HG02571 (cell line): Measurements from ENCODE around the gene WDR81.
"Not testable (repeated sequence)": the region's sequence is repeated elsewhere in the genome, so short reads cannot be mapped to it uniquely, and the experiment has no call there.

Experiments
- ATAC-seq: cut with Tn5 transposase; IDR thresholded peaks from one replicate; pipeline ENCODE4 v1.9.1; 2021; ENCODE audit warnings: mild to moderate bottlenecking, moderate library complexity; ENCODE audit not compliant: unreplicated experiment

Gene WDR81

GRCh38 chr17:1730326-1731193 lies 6.1 kb downstream of the WDR81 start:
- no peak for ATAC-seq

- no peak for ATAC-seq
These were observed 6.6 kb downstream of the WDR81 start for GRCh38 chr17:1731194-1731506.

DNA sequence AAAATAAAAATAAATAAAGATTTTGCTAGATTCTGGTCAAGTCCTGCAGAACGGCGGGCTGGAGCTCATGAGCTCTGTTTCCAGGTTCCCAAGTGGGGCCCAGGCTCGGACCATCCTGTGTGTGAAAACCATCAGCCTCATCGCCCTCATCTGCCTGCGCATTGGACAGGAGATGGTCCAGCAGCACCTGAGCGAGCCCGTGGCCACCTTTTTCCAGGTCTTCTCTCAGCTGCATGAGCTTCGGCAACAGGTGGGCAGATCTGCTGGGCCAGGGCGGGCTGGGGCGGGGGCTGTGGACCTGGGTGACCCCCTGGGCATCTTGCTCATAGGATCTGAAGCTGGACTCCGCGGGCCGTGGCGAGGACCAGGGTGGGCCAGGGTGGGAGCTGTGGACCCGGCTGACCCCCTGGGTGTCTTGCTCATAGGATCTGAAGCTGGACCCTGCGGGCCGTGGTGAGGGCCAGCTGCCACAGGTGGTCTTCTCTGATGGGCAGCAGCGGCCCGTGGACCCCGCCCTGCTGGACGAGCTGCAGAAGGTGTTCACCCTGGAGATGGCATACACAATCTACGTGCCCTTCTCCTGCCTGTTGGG lies 7.8 kb downstream of the WDR81 start:
- ATAC-seq: no peak

- ATAC-seq: no peak
These were observed 8.4 kb downstream of the WDR81 start for GRCh38 chr17:1732833-1733321.

DNA sequence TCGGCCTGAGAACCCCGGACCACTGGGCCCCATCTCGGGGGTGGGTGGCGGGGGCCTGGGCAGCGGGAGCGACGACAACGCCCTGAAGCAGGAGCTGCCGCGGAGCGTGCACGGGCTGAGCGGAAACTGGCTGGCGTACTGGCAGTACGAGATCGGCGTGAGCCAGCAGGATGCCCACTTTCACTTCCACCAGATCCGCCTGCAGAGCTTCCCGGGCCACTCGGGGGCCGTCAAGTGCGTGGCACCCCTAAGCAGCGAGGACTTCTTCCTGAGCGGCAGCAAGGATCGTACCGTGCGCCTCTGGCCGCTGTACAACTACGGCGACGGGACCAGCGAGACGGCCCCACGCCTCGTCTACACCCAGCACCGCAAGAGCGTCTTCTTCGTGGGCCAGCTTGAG lies 9.3 kb downstream of the WDR81 start:
- ATAC-seq: no peak

DNA sequence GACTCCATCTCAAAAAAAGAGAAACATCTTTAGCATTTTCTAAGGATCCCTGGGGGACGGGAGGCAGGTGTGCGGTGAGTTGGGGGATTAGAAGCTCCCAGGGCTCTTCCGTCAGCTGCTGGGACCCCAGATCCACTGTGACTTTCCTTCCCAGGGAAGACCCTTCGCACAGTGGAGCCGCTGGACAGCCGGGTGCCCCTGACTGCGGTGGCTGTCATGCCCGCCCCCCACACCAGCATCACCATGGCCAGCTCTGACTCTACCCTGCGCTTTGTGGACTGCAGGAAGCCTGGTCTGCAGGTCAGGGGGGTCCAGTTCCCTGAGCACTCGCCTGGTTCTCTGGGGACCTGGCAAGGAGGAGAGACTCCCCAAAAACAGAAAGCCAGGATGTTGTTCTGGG lies 10.9 kb downstream of the WDR81 start:
- no peak for ATAC-seq

- ATAC-seq: no peak
These were observed 11.4 kb downstream of the WDR81 start for GRCh38 chr17:1735834-1736347.

- no peak for ATAC-seq
These were observed 12.1 kb downstream of the WDR81 start for GRCh38 chr17:1736348-1737281.

- no peak for ATAC-seq
These were observed 13.2 kb downstream of the WDR81 start for GRCh38 chr17:1737531-1738291.

DNA sequence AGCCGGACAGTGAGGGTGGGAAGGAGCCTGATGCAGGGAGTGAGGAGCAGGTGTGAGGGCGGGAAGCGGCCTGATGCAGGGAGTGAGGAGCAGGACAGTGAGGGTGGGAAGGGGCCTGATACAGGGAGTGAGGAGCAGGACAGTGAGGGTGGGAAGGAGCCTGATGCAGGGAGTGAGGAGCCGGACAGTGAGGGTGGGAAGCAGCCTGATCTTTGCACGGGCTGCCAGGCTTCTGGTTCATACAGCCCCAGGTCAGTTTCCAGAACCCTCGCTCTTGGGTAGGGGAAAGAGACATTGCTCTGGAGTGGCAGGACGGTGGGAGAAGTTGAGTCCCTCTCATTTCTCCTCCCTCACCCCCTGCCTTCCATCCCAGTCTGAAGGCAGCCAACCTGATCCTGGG lies 17.4 kb downstream of the WDR81 start:
- not testable (repeated sequence) for ATAC-seq

GRCh38 chr17:1742371-1743087 lies 18.0 kb downstream of the WDR81 start, which contains the start of gene SERPINF2:
Gene SERPINF2 (plus strand): TSS chr17:1742871. CDS start chr17:1744996, 2,125 bp downstream.
- no peak for ATAC-seq

GRCh38 chr17:1743088-1743439 lies 18.6 kb downstream of the WDR81 start:
- no peak for ATAC-seq

DNA sequence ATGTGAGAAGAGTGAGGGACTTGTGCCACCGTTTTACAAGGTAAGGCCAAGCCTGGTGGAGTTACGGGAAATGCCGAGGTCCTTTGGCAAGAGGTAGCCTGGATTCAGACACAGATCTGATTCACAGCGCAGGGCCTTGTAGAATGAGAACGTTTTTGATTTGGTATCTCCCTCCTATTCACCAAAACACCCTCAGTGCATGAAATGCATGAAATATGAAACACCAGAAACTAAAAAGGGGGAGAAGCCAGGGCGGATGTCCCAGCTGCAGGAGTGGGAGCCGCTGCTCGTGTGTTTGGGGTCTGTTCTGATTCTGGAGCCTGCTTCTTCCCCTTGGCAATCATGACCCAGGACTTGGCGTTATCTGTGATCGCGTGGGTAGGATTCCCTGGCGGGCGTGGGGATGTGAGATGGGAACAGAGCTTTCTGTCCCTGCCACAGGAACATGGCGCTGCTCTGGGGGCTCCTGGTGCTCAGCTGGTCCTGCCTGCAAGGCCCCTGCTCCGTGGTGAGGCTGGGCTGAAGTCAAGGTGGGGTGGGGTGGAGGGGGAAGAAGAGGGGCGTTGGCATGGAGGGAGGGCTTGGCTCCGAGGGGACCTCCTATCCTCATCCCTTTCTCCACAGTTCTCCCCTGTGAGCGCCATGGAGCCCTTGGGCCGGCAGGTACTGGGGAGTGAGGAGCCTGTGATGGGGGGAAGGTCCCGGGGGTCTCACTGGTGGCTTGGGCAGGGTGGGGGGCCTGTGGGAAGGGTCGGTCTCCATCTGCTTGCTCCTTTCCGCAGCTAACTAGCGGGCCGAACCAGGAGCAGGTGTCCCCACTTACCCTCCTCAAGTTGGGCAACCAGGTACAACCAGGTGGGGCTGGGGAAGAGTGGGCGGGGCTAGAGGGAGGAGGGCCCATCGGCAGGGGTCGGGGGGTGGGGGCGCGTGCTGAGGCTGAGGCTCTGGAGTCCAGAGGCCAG lies 20.3 kb downstream of the WDR81 start:
- ATAC-seq: no peak

DNA sequence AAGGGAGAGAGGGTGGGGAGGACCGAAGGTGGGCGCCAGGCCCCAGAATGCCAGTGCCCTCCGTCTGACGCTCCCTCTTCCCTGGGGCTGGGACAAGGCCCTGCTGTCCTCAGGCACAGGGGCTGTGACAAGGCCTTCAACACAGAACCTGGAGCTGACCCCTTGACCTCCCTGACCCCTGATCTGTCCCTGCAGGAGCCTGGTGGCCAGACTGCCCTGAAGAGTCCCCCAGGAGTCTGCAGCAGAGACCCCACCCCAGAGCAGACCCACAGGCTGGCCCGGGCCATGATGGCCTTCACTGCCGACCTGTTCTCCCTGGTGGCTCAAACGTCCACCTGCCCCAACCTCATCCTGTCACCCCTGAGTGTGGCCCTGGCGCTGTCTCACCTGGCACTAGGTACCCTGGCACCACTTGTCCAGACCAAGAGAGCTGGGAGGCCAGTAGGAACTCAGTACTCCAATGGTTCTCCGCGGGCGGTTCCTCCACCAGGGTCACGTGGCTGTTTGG lies 21.1 kb downstream of the WDR81 start:
- ATAC-seq: no peak

- ATAC-seq: no peak
These were observed 22.6 kb downstream of the WDR81 start for GRCh38 chr17:1746975-1747543.

DNA sequence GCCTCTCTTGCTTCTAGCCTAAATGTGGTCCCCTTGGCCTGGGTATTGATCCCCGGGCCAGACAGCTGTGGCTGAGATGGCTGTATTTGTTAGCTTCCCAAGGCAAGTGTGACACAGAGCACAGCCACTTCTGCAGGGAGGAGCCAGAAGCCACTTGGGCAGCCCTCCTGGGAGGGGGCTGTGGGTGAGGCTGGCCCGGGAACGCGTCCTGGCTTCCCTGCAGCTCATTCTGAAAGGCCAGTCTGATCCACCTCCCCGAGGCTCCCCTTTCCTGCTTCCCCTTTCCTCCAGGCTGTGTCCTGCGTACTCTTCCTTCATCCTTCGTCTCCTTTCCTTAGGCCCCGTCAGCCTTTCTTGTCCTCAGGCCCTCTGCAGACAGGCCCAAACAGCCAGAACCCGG lies 26.1 kb downstream of the WDR81 start:
- no peak for ATAC-seq

DNA sequence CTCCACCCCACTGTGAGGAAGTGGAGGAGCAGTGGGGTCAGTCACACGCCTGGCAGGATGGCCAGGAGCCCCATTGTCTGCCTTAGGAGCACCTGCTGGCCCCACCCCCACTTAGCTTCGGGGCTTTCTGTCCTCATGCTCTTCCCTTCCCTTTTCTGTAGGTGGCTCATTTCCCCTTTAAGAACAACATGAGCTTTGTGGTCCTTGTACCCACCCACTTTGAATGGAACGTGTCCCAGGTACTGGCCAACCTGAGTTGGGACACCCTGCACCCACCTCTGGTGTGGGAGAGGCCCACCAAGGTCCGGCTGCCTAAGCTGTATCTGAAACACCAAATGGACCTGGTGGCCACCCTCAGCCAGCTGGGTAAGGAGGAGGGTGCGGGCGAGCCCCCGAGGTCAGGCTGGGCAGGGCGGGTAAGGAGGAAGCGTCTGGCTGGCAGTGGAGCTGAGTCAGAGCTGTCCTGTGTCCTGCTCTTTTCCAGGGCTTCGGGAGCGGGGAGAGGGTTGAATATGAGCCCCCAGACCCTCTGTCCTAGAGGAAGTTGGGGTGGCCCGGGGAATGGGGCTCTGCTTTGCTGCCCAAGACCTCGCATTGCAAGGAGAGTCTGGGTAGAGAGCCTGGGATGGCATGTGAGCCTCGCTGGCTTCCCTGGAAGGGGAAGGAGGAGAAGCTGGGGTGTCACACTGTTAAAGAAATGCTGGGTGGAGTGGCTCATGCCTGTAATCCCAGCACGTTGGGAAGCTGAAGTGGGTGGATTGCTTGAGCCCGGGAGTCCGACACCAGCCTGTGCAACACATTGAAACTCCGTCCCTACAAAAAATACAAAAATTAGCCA lies 28.1 kb downstream of the WDR81 start:
- ATAC-seq: no peak
